ENCODE data around the gene YIPF3.

GRCh38 chr6:43494766-43495165, 22.0 kb downstream of the YIPF3 start:
- TF ChIP-seq CTCF (conservative IDR thresholded peaks at IDR 0.05) (no peak), EZH2 (IDR thresholded peaks at IDR 0.05; ENCODE audit: low read depth) (no peak)

All from PC-9 (cell line).